IPS-20b (cell line): Measurements from ENCODE around the gene RALGAPB.
"Not testable (repeated sequence)": the region's sequence is repeated elsewhere in the genome, so short reads cannot be mapped to it uniquely, and the experiment has no call there.

Source experiments
- H3K27ac ChIP-seq: one replicate; pipeline ENCODE4 v1.5.1; 2013; ENCODE audit warnings: low read length
- H3K27me3 ChIP-seq: 2 replicates; pipeline ENCODE4 v1.6.1; 2013; ENCODE audit warnings: mild to moderate bottlenecking, low read length, inconsistent platforms; ENCODE audit not compliant: insufficient read depth
- H3K36me3 ChIP-seq: 2 replicates; pipeline ENCODE4 v1.6.1; 2013; ENCODE audit warnings: low read depth, mild to moderate bottlenecking, inconsistent platforms, low read length, moderate library complexity; ENCODE audit not compliant: insufficient read depth
- H3K4me1 ChIP-seq: 2 replicates; pipeline ENCODE4 v1.6.1; 2013; ENCODE audit warnings: mild to moderate bottlenecking, control low read depth, inconsistent platforms, low read length, moderate library complexity; ENCODE audit not compliant: insufficient read depth
- H3K4me3 ChIP-seq: 2 replicates; pipeline ENCODE4 v1.5.1; 2013; ENCODE audit warnings: mild to moderate bottlenecking, low read length, inconsistent platforms
- H3K9ac ChIP-seq: 2 replicates; pipeline ENCODE4 v1.6.1; 2013; ENCODE audit warnings: low read depth, mild to moderate bottlenecking, inconsistent platforms, low read length, moderate library complexity
- H3K9me3 ChIP-seq: 2 replicates; pipeline ENCODE4 v1.6.1; 2013; ENCODE audit warnings: mild to moderate bottlenecking, low read depth, low read length, inconsistent platforms; ENCODE audit not compliant: insufficient read depth

The RALGAPB gene

GRCh38 chr20:38472513-38473366 lies at the start of gene RALGAPB:
Gene RALGAPB (plus strand): TSS chr20:38472843. CDS start chr20:38488433, 15,590 bp downstream.
- Histone ChIP-seq H3K4me3 (peak within 1 kb of the TSS; percentile 93), H3K27ac (peak within 1 kb of the TSS; percentile 6)

DNA sequence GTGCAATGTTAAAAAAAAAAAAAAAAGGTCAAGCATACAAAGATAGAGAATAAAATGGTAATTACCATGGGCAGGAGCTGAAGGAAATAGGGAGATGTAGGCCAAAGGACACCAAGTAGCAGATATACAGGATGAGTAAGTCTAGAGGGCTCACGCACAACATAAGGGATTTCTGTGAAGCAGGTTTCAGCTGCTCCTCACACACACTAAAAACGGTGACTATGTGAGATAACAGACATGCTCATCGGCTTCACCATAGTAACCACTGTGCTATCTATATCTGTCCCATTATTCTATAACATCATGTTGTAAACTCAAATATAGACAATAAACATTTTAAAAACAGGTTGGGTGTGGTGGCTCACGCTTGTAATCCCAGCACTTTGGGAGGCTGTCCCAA lies 49.1 kb upstream of the RALGAPB start:
- Histone ChIP-seq H3K9me3 (no peaks in the 10 kb centered on the region), H3K27ac (no peak overlapping the region), H3K4me3 (no peak overlapping the region), H3K4me1 (no peaks in the 10 kb centered on the region), H3K9ac (no peak overlapping the region), H3K27me3 (no peaks in the 10 kb centered on the region), H3K36me3 (peaks cover 99% of the 10 kb centered on the region)

More at GRCh38 chr20:38472513-38473366, at the start of gene RALGAPB:
- Histone ChIP-seq H3K9ac (peak within 1 kb of the TSS; percentile 76; the same call in 1 of the 2 replicates), H3K27me3 (no peaks in the 10 kb centered on the region), H3K4me1 (peaks cover 10% of the 10 kb centered on the region), H3K36me3 (no peaks in the 10 kb centered on the region; the same call in 1 of the 2 replicates), H3K9me3 (no peaks in the 10 kb centered on the region)

DNA sequence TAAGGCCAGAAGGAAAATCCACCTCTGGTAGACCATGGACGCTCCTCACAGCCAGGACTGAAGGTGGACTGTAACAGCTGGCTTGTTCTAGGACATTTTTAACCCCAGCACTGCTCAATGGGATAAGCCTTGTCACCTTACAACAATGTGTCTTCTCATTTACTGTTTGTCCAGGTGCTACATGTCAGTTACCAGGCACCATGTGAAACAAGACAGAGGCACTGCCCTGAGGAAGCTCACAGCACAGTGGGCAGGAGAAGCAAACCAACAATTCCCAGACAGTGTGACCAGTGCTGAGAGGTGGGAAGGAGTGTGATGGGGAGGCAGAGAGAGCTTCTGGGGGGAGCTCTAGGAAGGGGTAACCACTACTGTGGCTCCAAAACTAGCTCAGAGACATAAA lies 48.2 kb upstream of the RALGAPB start:
- Histone ChIP-seq H3K9ac (no peak overlapping the region), H3K4me3 (no peak overlapping the region), H3K4me1 (no peaks in the 10 kb centered on the region), H3K27me3 (no peaks in the 10 kb centered on the region), H3K36me3 (peaks cover 99% of the 10 kb centered on the region), H3K27ac (no peak overlapping the region), H3K9me3 (no peaks in the 10 kb centered on the region)

- peaks cover 96% of the 10 kb centered on the region for H3K36me3 ChIP-seq
- H3K9me3 ChIP-seq, result no peaks in the 10 kb centered on the region
- no peaks in the 10 kb centered on the region for H3K4me1 ChIP-seq
- no peak overlapping the region for H3K27ac ChIP-seq
- no peaks in the 10 kb centered on the region for H3K27me3 ChIP-seq
- no peak overlapping the region for H3K4me3 ChIP-seq
- no peak overlapping the region for H3K9ac ChIP-seq
Observed at GRCh38 chr20:38426006-38426897, 46.4 kb upstream of the RALGAPB start.

DNA sequence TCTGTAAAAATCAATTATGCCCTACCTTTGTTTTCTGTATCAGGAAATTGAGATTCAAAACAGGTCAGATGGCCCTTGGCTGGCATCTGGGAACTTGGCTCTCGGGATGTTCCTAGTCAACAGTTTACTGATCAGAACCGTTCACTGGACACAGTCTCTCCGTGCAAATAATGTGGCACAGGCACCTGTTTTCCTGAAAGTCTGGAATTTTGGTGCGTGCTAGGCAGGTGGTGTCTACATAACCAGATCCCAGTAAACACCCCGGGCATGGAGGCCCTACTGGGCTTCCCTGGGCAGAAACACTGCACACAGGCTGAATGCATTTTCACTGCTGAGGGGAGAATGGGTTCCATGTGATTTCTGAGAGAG lies 45.0 kb upstream of the RALGAPB start:
- Histone ChIP-seq H3K9me3 (no peaks in the 10 kb centered on the region), H3K9ac (no peak overlapping the region), H3K36me3 (peaks cover 96% of the 10 kb centered on the region), H3K27me3 (no peaks in the 10 kb centered on the region), H3K4me3 (no peak overlapping the region), H3K4me1 (no peaks in the 10 kb centered on the region), H3K27ac (no peak overlapping the region)

- H3K27me3 ChIP-seq, result no peaks in the 10 kb centered on the region
- no peak overlapping the region for H3K4me3 ChIP-seq
- H3K4me1 ChIP-seq, result peaks cover 6% of the 10 kb centered on the region
- no peak overlapping the region for H3K27ac ChIP-seq
- H3K9me3 ChIP-seq, result no peaks in the 10 kb centered on the region
- peaks cover 97% of the 10 kb centered on the region for H3K36me3 ChIP-seq
- H3K9ac ChIP-seq, result no peak overlapping the region
Observed at GRCh38 chr20:38428800-38429199, 43.8 kb upstream of the RALGAPB start.

DNA sequence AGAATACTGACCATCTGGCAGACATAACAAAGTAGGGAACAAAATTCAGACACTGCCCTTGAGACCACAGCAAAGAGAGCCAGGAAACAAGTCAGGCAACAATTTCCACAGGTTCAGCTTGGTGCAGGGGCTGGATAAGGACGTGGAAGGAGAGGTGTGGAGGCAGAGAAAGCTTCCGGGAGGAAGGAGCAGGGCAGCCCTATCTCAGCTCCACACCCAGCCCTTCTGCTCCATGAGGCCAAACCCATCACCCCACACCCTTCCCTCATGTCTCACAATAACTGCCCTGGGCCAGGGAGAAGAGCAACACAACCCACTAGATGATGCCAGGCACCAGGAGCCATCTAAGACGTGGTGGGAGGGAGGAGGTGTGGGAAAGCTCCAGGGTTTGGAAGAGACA lies 43.3 kb upstream of the RALGAPB start:
- no peaks in the 10 kb centered on the region for H3K27me3 ChIP-seq
- H3K4me3 ChIP-seq, result no peak overlapping the region
- H3K9me3 ChIP-seq, result no peaks in the 10 kb centered on the region
- no peak overlapping the region for H3K27ac ChIP-seq
- H3K9ac ChIP-seq, result no peak overlapping the region
- peaks cover 9% of the 10 kb centered on the region for H3K4me1 ChIP-seq
- H3K36me3 ChIP-seq, result peaks cover 97% of the 10 kb centered on the region

DNA sequence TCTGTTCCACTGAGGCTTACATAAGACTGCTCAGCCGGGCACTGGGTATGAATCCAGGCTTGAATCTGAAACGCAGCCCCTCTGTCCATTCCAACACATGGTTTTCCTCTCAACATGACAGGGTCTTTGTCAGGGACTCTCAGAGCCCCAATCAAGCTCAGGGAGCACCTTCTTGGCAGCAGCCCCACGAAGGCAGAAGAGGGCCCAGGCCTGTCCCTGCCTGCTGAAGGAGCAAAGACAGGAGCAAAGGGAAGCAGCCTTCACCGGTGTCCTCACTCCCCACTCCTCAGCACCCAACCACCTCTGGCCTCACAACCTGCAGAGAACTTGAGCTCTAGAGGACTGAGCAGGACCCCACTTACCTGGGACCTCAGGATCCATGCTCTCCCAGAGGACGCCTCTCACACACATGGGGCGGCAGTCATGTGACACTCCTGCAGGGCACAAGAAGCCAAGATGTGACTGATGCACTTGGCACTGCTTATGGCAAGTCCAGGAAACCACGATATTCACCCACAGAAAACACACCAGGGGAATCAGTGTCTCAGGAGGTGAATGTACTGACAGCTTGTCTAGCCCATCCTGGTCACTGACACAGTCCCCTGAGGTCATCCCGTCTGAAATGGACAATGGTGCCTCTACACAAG lies 41.8 kb upstream of the RALGAPB start:
- H3K4me3 ChIP-seq, result no peak overlapping the region
- peaks cover 9% of the 10 kb centered on the region for H3K4me1 ChIP-seq

DNA sequence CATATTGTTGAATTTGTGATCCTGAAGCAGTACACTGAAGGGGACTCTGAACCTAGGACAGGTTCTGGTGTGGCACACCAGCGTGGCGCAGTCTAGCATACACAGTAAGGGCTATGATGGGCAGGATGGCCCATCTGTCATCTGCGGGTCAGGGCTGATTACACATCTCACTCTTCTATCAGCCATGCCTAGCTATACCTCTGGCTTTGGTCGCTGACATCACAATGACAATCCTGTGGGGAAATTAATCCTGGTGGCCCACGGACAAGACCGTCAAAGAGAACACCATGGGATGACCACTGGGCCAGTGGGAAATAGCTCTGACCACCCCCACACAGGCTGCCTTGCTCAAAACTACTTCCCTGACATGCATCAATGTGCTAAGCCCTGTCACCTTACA lies 40.4 kb upstream of the RALGAPB start:
- peak overlapping the region; percentile 46 for H3K4me3 ChIP-seq
- peaks cover 72% of the 10 kb centered on the region for H3K36me3 ChIP-seq
- H3K27ac ChIP-seq, result no peak overlapping the region
- peaks cover 9% of the 10 kb centered on the region for H3K4me1 ChIP-seq
- H3K9ac ChIP-seq, result no peak overlapping the region
- H3K27me3 ChIP-seq, result no peaks in the 10 kb centered on the region
- no peaks in the 10 kb centered on the region for H3K9me3 ChIP-seq

More for the DNA sequence above, 41.8 kb upstream of the RALGAPB start:
- no peaks in the 10 kb centered on the region for H3K9me3 ChIP-seq
- H3K9ac ChIP-seq, result no peak overlapping the region
- H3K27ac ChIP-seq, result no peak overlapping the region
- peaks cover 87% of the 10 kb centered on the region for H3K36me3 ChIP-seq
- H3K27me3 ChIP-seq, result no peaks in the 10 kb centered on the region

GRCh38 chr20:38432870-38433269 lies 39.8 kb upstream of the RALGAPB start:
- H3K9me3 ChIP-seq, H3K27ac ChIP-seq, H3K27me3 ChIP-seq, H3K4me1 ChIP-seq: not testable (repeated sequence)
- H3K9ac ChIP-seq, result peak overlapping the region; percentile 99; the same call in 1 of the 2 replicates
- peaks cover 66% of the 10 kb centered on the region for H3K36me3 ChIP-seq
- peak overlapping the region; percentile 98; the same call in 1 of the 2 replicates for H3K4me3 ChIP-seq

DNA sequence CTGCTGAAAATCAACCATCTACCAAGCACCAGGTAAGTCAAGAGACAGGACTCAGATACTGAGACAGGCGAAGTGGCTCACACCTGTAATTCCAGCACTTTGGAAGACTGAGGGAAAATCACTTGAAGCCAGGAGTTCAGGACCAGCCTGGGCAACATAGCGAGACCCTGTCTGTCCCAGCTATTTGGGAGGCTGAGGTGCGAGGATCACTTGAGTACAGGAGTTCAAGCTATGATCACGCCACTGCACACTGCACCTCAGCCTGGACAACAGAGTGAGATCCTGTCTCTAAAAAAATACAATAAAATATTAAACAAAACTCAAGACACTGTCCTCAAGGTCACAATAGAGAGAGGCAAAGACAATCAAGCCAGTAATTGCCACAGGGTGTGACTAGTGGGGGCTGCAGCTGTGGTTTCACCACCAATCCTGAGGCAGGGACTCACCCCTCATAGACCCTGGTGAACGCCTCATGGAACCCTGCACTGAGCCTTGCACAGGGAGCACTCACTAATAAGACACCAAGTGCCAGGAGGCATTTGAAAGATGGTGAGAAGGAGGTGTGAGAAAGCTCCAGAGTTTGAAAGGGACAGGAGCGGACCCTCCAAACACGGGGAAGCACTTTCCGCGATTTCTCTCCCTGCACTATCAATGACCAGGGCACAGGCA lies 39.2 kb upstream of the RALGAPB start:
- peaks cover 9% of the 10 kb centered on the region for H3K4me1 ChIP-seq
- H3K36me3 ChIP-seq, result peaks cover 60% of the 10 kb centered on the region
- peak overlapping the region; percentile 99; the same call in 1 of the 2 replicates for H3K9ac ChIP-seq
- no peaks in the 10 kb centered on the region for H3K9me3 ChIP-seq
- peak overlapping the region; percentile 79 for H3K27ac ChIP-seq
- no peaks in the 10 kb centered on the region for H3K27me3 ChIP-seq
- H3K4me3 ChIP-seq, result peak overlapping the region; percentile 98
